BE2C (cell line): ENCODE results near the gene ZNF432.
"Not testable (repeated sequence)": the region's sequence is repeated elsewhere in the genome, so short reads cannot be mapped to it uniquely, and the experiment has no call there.

Source experiments
- DNase-seq: peaks from one replicate; pipeline ENCODE4 v3.0.0-alpha.2; 2020
- H3K27me3 ChIP-seq: fragments of 250-450 bp; sonication (Bioruptor Pico); 2 replicates; pipeline ENCODE4 v1.5.1; 2020; ENCODE audit warnings: mild to moderate bottlenecking
- H3K36me3 ChIP-seq: fragments of 250-450 bp; sonication (Bioruptor Pico); 2 replicates; pipeline ENCODE4 v1.5.1; 2020; ENCODE audit warnings: mild to moderate bottlenecking
- H3K4me1 ChIP-seq: fragments of 250-450 bp; sonication (Bioruptor Pico); 2 replicates; pipeline ENCODE4 v1.5.1; 2020
- H3K4me3 ChIP-seq: 2 replicates; pipeline ENCODE4 v1.5.1; 2011; ENCODE audit warnings: low read depth, low read length
- H3K9me3 ChIP-seq: fragments of 250-450 bp; sonication (Bioruptor Pico); 2 replicates; pipeline ENCODE4 v1.5.1; 2020
- TF ChIP-seq, protein P1 (sequence below): IDR thresholded peaks from 2 replicates; pipeline ENCODE4 v1.5.1; 2012; ENCODE audit warnings: mild to moderate bottlenecking, low read depth, low read length

Gene ZNF432

DNA sequence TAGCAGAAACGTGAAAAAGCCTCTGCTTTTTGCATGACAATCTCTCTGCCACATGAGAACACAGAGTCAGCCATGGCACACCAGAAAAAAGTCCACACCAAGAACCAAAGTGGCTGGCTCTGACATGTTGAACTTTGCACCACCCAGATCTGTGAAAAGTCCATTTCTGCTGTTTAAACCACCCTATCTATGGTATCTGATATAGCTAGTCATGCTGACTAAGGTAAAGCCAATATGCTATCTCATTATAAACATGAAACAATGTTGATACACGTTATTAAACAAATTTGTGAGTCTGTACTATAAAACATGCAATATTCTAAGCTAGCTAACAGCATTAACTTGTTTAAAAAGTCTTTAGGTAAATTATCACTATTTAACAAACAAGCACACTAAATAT, 21.0 kb upstream of the ZNF432 start:
- Histone ChIP-seq H3K4me3 (no peak overlapping the region), H3K4me1 (no peaks in the 10 kb centered on the region), H3K9me3 (peaks cover 4% of the 10 kb centered on the region), H3K36me3 (peaks cover 33% of the 10 kb centered on the region), H3K27me3 (no peaks in the 10 kb centered on the region)
- no peak for DNase-seq
- TF ChIP-seq, protein P1, sequence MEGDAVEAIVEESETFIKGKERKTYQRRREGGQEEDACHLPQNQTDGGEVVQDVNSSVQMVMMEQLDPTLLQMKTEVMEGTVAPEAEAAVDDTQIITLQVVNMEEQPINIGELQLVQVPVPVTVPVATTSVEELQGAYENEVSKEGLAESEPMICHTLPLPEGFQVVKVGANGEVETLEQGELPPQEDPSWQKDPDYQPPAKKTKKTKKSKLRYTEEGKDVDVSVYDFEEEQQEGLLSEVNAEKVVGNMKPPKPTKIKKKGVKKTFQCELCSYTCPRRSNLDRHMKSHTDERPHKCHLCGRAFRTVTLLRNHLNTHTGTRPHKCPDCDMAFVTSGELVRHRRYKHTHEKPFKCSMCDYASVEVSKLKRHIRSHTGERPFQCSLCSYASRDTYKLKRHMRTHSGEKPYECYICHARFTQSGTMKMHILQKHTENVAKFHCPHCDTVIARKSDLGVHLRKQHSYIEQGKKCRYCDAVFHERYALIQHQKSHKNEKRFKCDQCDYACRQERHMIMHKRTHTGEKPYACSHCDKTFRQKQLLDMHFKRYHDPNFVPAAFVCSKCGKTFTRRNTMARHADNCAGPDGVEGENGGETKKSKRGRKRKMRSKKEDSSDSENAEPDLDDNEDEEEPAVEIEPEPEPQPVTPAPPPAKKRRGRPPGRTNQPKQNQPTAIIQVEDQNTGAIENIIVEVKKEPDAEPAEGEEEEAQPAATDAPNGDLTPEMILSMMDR = no peak

DNA sequence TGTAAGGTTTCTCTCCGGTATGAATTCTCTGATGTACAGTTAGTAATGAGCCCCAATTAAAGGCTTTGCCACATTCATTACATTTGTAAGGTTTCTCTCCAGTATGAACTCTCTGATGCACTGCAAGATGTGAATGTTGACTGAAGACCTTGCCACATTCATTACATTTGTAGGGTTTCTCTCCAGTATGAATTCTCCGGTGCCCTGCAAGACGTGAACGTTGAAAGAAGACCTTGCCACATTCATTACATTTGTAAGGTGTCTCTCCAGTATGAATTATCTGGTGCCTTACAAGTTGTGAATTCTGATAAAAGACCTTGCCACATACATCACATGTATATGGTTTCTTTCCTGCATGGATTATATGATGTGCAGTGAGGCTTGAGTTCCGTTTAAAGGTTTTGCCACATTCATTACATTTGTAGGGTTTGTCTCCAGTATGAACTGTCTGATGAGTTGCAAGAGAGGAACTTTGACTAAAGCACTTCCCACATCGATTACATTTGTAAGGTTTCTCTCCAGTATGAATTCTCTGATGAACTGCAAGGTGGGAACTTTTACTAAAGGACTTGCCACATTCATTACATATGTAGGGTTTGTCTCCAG, 17.7 kb upstream of the ZNF432 start:
- H3K4me1 ChIP-seq = no peaks in the 10 kb centered on the region
- no peaks in the 10 kb centered on the region for H3K27me3 ChIP-seq
- peaks cover 4% of the 10 kb centered on the region for H3K9me3 ChIP-seq
- TF ChIP-seq, protein P1 = no peak
- H3K36me3 ChIP-seq = peaks cover 33% of the 10 kb centered on the region
- H3K4me3 ChIP-seq = no peak overlapping the region
- no peak for DNase-seq

DNA sequence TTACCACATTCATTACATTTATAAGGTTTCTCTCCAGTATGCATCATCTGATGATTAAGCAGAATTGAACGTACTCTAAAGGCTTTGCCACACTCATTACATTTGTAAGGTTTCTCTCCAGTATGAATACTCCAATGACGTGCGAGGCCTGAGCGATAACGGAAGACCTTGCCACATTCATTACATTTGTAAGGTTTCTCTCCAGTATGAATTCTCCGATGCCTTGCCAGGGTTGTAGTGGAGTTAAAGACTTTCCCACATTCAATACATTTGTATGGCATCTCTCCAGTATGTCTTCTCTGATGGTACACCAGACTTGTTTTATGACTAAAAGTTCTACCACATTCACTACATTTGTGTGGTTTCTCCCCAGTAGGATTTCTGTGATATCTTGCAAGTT, 16.8 kb upstream of the ZNF432 start:
- no peaks in the 10 kb centered on the region for H3K27me3 ChIP-seq
- no peak overlapping the region for H3K4me3 ChIP-seq
- H3K4me1 ChIP-seq = no peaks in the 10 kb centered on the region
- DNase-seq = no peak
- H3K36me3 ChIP-seq = peaks cover 29% of the 10 kb centered on the region
- TF ChIP-seq, protein P1 = no peak
- H3K9me3 ChIP-seq = peaks cover 4% of the 10 kb centered on the region

DNA sequence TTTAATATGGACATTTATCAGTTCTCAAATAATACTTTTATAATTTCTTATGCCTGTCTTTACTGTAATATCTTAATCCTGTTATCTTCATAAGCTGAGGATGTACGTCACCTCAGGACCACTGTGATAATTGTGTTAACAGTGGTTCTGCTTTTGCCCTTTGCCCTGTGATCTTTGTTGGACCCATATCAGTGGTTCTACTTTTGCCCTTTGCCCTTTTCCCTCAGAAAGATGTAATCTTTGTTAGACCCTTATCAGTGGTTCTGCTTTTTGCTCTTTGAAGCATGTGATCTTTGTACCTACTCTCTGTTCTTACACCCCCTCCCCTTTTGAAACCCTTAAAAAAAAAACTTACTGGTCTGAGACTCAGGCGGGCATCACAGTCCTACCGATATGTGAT, 7.8 kb upstream of the ZNF432 start:
- not testable (repeated sequence) for H3K36me3 ChIP-seq, H3K9me3 ChIP-seq, H3K27me3 ChIP-seq, H3K4me3 ChIP-seq, H3K4me1 ChIP-seq, DNase-seq

DNA sequence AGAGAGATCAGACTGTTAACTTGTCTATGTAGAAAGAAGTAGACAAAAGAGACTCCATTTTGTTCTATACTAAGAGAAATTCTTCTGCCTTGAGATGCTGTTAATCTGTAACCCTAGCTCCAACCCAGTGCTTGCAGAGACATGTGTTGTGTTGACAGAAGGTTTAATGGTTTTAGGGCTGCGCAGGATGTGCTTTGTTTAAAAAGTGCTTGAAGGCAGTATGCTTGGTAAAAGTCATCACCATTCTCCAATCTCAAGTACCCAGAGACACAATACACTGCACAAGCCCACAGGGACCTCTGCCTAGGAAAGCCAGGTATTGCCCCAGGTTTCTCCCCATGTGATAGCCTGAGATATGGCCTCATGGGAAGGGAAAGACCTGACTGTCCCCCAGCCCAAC, 3.1 kb upstream of the ZNF432 start:
- not testable (repeated sequence) for H3K27me3 ChIP-seq, H3K4me3 ChIP-seq, H3K36me3 ChIP-seq, DNase-seq, H3K9me3 ChIP-seq, H3K4me1 ChIP-seq

DNA sequence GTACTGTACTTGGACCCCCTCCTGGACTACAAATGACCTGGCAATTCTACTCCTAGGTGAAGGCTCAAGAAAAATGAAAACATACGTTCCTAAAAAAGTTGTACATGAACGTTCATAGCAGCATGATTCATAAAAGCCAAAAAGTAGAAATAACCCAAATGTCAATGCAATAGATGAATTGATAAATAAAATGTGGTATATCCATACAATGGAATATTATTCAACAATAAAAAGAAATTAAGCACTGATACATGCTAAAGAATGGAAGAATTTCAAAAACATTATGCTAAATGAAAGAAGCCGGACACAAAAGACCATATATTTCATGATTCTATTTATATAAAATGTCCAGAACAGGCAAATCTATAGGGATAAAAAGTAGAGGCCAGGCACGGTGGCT, 9.5 kb downstream of the ZNF432 start:
- Histone ChIP-seq H3K27me3 (no peaks in the 10 kb centered on the region), H3K4me3 (no peak overlapping the region), H3K36me3 (peaks cover 53% of the 10 kb centered on the region), H3K9me3 (peaks cover 12% of the 10 kb centered on the region), H3K4me1 (no peaks in the 10 kb centered on the region)
- DNase-seq = no peak
- TF ChIP-seq, protein P1 = no peak

DNA sequence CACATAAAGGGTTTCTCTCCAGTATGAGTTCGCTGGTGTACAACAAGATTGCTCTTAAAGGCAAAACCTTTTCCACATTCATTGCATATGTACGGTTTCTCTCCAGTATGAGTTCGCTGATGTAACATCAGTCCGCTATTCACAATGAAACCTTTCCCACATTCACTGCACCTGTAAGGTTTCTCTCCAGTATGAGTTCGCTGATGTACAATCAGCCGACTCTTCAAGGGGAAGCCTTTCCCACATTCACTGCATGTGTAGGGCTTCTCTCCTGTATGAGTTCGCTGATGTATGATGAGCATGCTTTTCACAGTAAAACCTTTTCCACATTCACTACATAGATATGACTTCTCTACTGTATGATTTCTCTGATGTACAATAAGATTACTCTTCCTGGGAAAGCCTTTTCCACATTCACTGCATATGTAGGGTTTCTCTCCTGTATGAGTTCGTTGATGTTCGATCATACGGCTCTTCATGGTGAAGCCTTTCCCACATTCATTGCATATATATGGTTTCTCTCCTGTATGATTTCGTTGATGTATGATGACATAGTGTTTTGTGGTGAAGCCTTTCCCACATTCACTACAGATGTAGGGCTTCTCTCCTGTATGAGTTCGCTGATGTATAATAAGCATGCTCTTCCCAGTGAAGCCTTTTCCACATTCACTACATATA, 14.4 kb downstream of the ZNF432 start:
- TF ChIP-seq, protein P1 = no peak
- no peak for DNase-seq
- H3K4me1 ChIP-seq = no peaks in the 10 kb centered on the region
- peaks cover 22% of the 10 kb centered on the region for H3K9me3 ChIP-seq
- H3K36me3 ChIP-seq = peaks cover 56% of the 10 kb centered on the region
- no peak overlapping the region for H3K4me3 ChIP-seq
- no peaks in the 10 kb centered on the region for H3K27me3 ChIP-seq
